CD4-positive, alpha-beta T cell treated with Interleukin-2 at 100 ng/mL for 4 hours (primary cell): ENCODE results near the gene DYDC2.

Experiments used
- DNase-seq: peaks from one replicate; pipeline ENCODE4 v3.0.0-alpha.2; 2020; ENCODE audit warnings: low spot score

Gene DYDC2

DNA sequence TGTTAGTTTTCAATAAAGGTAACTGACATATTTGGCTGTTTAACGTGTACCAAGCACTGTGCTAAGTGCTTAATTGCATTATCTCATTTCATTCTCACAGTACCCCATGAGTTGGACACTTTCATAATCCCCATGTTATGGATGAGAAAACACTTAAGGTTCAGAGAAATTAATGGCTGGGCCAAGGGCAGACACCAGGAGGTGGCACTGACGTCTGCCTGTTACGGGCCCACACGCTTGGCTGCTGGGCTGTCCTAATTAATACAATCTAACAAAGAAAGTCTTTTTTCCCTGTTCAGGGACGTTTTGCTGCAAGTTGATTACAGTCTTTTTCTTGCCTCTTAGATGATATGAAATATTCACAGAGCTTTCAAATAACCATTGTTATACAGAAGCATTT, 16.1 kb downstream of the DYDC2 start:
- no peak for DNase-seq

DNA sequence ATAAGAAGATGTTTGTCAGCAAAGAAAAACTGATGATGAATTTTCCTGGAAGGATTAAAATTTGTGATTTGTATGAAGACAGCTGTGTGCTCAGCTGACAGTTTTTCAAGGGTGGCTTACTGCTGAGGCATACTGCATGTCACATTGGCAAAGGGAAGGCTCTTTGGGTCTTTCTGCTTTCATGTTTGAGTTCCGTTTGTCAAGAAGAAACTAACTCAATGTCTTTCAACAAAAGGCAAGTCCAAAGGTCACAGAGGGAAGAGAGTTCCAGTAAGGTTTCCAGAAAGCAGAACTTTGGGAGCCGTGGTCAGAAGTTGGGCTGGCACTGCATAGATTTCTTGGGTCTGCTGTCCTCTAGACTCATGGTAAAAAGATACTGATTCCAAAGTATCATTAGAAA, 16.9 kb downstream of the DYDC2 start:
- DNase-seq: no peak

DNA sequence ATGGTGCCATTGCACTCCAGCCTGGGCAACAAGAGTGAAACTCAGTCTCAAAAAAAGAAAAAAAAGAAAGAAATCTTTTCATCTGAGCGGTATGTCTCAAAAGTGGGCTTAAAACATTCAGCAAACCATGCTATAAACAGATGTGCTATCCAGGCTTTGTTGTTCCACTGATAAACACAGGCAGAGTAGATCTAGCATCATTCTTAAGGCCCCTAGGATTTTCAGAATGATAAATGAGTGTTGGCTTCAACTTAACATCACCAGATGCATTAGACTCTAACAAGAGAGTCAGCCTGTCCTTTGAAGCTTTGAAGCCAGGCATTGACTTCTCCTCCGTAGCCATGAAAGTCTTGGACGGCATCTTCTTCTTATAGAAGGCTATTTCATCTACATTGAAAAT, 23.1 kb downstream of the DYDC2 start:
- no peak for DNase-seq

DNA sequence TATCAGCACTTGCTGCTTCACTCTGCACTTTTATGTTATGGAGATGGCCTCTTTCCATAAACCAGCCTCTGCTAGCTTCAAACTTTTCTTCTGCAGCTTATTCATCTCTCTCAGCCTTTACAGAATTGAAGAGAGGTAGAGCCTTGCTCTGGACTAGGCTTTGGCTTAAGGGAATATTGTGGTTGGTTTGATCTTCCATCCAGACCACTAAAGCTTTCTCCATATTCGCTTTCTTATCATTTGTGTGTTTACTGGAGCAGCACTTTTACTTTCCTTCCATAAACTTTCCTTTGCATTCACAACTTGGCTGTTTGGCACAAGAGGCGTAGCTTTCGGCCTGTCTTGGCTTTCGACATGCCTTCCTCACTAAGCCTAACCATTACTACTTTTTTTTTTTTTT, 23.6 kb downstream of the DYDC2 start:
- no peak for DNase-seq

DNA sequence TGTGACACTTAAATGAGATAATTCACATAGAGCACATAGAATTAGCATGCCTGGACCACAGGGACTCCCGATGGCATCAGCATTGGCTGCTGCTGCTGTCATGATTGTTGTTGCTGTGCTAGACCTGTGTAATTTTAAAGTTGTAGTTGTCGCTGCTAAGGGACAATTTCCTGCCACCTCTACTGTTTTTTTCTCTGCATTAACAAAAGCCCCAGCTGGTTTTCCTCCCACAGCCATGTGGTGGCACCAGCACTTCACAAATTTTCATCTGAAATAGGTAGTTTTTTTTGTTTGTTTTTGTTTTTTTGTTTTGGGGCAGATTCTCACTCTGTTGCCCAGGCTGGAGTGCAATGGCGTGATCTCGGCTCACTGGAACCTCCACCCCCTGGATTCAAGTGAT, 26.4 kb downstream of the DYDC2 start:
- DNase-seq: peak; percentile 57

- no peak for DNase-seq
Measured at GRCh38 chr10:80390740-80391139, 34.2 kb downstream of the DYDC2 start.

DNA sequence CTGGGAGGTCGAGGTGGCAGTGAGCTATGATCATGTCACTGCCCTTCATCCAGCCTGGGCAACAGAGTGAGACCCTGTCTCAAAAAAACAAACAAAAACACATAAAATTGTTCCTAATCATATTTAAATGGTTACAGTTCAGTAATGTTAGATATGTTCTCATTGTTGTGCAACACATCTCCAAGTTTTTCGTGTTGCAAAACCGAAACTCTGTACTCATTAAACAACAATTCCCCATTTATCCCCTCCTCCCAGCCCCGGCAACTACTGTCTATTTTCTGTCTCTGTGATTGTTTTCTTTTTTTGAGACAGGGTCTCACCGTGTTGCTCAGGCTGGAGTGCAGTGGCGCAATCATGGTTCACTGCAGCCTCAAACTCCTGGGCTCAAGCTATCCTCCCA, 35.7 kb downstream of the DYDC2 start:
- no peak for DNase-seq

GRCh38 chr10:80394358-80394916, 37.9 kb downstream of the DYDC2 start:
- DNase-seq: no peak

DNA sequence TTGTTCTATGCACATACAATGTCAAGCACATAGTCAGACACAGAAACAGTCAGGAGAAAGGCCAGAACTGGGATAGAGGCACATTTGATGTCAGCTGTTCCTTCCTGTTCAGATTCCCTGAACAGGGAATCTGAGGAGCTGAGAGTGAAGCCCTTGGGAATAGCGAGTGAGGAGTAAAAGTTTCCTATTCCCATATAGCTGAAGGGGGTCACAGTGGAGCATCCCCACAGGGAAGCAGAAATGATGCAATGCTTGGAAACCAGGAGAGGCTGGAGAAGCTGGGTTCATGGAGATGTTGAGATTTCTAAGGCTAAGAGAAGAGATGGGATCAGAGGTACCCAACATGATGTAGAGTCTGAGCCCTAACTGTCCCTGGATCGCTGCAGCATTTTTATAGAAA, 40.4 kb downstream of the DYDC2 start:
- no peak for DNase-seq

GRCh38 chr10:80400136-80400804, 43.7 kb downstream of the DYDC2 start:
- DNase-seq: no peak

DNA sequence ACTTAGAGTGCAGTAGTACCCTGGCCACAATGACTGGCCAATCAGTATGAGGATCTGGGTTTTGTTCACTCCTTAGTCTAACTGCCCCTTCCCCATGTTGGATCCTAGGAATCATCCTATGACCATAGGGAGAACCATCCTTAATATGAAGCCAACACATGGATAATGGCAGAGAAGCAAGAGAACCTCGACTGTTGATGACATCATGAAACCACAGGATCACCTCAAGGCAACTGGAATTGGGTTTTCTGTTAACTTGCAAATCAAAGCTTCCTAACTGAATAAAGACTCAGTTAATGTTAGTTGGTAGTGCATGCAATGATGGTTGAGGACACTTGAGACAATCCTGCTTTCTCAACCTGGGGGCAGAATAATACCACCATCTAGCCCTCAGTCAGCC, 48.5 kb downstream of the DYDC2 start:
- no peak for DNase-seq

- no peak for DNase-seq
Measured at GRCh38 chr10:80405626-80406025, 49.0 kb downstream of the DYDC2 start.

GRCh38 chr10:80406204-80406603, 49.6 kb downstream of the DYDC2 start:
- no peak for DNase-seq

DNA sequence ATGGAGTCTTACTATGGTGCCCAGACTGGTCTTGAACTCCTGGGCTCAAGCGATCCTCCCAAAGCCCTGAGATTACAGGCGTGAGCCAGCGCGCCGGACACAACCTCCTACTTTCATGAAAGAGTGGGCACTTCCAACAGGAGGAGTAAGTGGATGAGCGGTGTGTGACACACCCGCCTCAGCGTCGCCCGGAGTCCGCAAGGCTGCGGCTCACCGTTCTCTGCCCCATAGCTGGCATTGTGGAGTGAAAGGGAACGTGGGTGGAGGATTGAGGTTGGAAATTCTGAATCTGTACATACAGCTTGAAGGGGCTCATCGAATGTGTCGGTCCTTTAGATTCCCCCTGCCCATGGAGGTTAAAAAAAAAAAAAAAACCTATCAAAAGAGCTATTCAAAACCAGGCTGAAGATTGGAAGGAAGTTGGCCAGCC, 51.2 kb downstream of the DYDC2 start:
- DNase-seq: no peak

GRCh38 chr10:80408242-80409101, 51.9 kb downstream of the DYDC2 start, which contains the start of gene PRXL2A:
Gene PRXL2A (plus strand): TSS chr10:80408551. CDS start chr10:80420468, 11,917 bp downstream.
- peak; percentile 69 for DNase-seq

- no peak for DNase-seq
Measured at GRCh38 chr10:80409121-80409520, 52.5 kb downstream of the DYDC2 start.

DNA sequence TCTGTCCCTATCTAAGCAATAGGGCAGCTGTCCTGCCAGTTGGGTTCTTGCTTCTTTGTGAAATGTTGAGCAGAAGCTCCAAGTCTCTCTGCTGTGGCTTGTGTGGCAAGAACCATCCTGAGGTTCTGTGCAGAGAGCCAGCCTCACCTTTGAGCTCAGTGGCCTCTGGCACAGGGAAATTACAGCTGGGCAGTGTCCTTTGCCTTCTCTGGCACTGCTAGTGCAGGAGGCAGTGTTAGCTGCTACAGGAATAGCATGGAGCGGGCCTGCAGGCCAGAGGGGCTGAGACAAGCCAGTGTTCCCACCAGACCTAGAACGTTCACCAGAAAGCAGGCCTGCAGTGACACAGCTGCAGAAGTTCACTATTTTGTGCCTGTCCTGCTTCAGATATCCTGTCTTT, 53.5 kb downstream of the DYDC2 start:
- DNase-seq: no peak

DNA sequence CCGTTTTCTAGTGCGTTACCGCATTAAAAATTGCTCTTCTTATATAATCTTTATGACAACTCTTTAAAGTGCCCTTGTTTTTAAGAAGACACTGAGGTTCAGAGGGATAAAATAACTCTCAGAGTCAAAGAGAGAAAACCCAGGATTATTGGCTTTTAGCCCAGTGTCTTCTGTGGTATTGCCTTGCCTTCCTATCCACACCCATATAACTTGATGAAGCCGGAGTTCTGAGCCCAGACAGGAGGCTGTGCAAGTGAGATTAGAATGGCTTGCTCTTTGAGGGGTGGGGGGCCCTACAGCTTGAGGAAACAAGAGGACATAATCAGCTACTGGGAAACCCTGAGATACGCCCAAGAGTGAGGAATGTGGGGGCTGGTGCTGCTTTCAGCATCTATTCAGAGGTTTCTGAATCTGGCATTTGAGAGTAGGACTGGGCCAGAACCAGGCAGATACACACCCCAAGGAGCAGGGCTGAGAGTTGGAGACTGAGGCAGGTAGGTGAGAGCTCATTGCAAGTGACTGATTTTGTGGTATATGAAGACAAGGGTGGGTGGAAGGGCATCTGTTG, 54.1 kb downstream of the DYDC2 start:
- no peak for DNase-seq

DNA sequence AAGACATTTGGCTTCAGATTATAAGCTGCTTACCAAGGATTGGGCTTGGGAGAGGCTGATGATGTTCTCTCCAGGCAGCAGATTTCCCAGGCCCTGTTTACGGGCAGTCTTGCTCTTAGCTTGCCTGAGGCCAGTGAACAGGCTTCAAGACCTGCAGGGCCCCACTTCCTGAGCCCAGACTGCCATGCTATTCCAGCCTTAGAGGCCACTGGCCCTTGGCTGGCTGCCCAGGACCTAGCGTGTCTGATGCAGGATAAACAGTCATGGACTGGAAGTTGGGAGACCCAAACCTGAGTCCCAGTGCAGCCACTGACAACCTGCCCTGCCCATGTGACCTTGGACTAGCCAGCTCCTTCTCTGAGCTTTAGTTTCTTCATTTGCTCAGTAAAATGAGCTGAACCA, 54.7 kb downstream of the DYDC2 start:
- no peak for DNase-seq

DNA sequence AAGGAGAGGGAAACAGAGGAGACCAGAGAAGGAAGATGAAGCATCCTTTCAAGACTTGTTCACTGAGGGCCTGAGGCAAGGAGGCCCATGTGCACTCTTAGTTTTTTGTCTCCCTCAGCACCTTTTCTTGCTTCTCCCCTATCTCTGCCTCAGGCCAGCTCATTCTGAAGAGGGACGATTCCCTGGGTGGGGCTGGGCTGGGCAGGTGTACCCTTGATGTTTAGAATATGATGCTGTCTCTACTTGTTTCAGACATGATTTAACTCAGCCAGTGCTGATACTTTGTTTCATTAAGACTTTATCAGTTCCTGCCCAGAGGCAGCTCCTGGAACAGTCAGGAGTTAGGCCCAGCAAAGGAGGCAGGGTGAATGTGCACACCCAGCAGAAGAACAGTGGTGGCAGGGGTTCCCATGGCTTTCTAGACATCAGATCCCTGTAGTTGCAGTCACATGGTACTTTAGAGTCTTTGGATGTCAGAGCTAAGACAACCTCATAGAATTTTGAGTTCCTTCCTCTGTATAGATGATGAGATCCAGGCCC, 55.2 kb downstream of the DYDC2 start:
- no peak for DNase-seq

GRCh38 chr10:80412486-80412885, 55.9 kb downstream of the DYDC2 start:
- DNase-seq: no peak

DNA sequence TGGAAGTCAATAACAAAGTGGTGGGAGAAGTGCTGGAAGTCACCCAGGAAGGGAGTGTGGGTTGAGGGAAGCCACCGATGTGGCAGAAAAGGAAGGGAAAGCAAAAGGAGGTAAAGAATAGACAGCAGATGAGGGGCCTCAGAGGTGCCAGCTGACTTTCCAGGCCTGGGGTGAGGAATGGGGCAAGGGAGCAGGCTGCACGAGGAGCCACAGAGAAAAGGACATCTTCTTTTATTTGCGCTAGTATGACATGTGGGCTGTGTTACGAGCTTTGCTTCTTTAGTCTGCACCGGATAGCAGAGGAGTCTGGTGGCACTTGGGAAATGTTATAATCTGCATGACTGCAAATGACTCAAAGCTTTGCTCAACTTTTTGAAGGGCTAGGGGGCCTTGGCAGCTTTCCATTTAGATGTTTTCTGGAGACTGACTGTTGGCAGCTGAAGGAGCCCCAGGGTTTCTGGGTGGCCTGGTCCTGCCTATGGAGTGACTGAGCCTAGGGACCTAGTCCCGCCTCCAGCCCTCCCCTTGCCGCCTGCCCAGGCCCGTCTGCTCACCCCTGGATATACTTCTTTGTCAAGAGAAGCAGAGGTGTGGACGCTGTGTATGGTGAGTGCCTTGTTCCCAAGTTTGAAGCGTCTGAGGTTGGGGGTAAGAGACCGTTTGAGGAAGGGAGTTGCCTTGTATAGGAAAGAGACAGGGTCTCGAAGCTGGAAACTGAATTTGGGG, 56.9 kb downstream of the DYDC2 start:
- DNase-seq: no peak
